Left colon (tissue), 2 donors: Measurements from ENCODE around the gene TIAM2. TPM values are rescaled to one million over a fixed set of nuclear protein-coding genes. Genes with fewer than 3 reads are reported as not detected.
A peak's percentile ranks its signal among the peaks of the same experiment; 100 is the strongest.
"Not testable (repeated sequence)": the region's sequence is repeated elsewhere in the genome, so short reads cannot be mapped to it uniquely, and the experiment has no call there.

ENCODE experiments used
- ATAC-seq: fragments of 200-7000 bp; cut with Tn5 transposase; one replicate; pipeline ENCODE4 v1.9.1; 2020; ENCODE audit warnings: mild to moderate bottlenecking, moderate library complexity
- DNase-seq, 2 donors: peaks; one replicate each; pipeline ENCODE4 v3.0.0-alpha.2; 2020
- intact Hi-C, 2 donors: fragments of 100-400 bp; cut with DNase I in 1 of 2; cut with micrococcal nuclease in 1 of 2; formaldehyde crosslinking; loops; one replicate each; pipeline versions ENCODE4 v1.11.2 to v1.14.0; 2022; cut with DNase I, micrococcal nuclease
- total RNA-seq, 2 donors: library from RNA; stranded (reverse); fragmentation: NEBNext Ultra II Directional; extraction: Animal tissue kit (Norgen Biotek cat#: 25700); gene quantifications; one replicate each; pipeline ENCODE4 v1.2.1, GENCODE V29; 2021
- donor health status: DM: no; HTN: no; CAD: no.
- donor health status: DM: yes; HTN: yes; CAD: no.

Gene TIAM2
- total RNA-seq, 2 donors from 2014 or later = 5.9 to 6.2 TPM

GRCh38 chr6:155197932-155198331 lies 202.8 kb downstream of the TIAM2 start:
- no peak for ATAC-seq
- no peak for DNase-seq
- intact Hi-C loops = no loop called here

GRCh38 chr6:155200012-155200411 lies 204.9 kb downstream of the TIAM2 start:
- intact Hi-C loops = no loop called here

GRCh38 chr6:155201461-155202226 lies 206.5 kb downstream of the TIAM2 start:
- ATAC-seq (peak; percentile 91), DNase-seq (no peak)
- intact Hi-C loops = no loop called here

More at GRCh38 chr6:155200012-155200411, 204.9 kb downstream of the TIAM2 start:
- ATAC-seq (no peak), DNase-seq (no peak)

- DNase-seq (no peak), ATAC-seq (no peak)
- intact Hi-C loops = no loop called here
Observed at GRCh38 chr6:155207223-155207622, 212.1 kb downstream of the TIAM2 start.

- intact Hi-C loops = no loop called here
- no peak for DNase-seq
- ATAC-seq = no peak
Observed at GRCh38 chr6:155212106-155212505, 217.0 kb downstream of the TIAM2 start.

- ATAC-seq (no peak), DNase-seq (no peak)
- intact Hi-C loops = no loop called here
Observed at GRCh38 chr6:155212616-155213380, 217.7 kb downstream of the TIAM2 start.

- ATAC-seq = no peak
- intact Hi-C loops = no loop called here
- DNase-seq = no peak
Observed at GRCh38 chr6:155213611-155214372, 218.7 kb downstream of the TIAM2 start.

GRCh38 chr6:155215906-155216305 lies 220.8 kb downstream of the TIAM2 start:
- ATAC-seq = no peak
- intact Hi-C loops = no loop called here

GRCh38 chr6:155216312-155217046 lies 221.4 kb downstream of the TIAM2 start:
- DNase-seq = no peak
- intact Hi-C loops = no loop called here
- ATAC-seq = no peak

More at GRCh38 chr6:155215906-155216305, 220.8 kb downstream of the TIAM2 start:
- DNase-seq = no peak

GRCh38 chr6:155218711-155219110 lies 223.6 kb downstream of the TIAM2 start:
- intact Hi-C loops, DNase-seq, ATAC-seq: not testable (repeated sequence)

- intact Hi-C loops = no loop called here
- ATAC-seq (no peak), DNase-seq (no peak)
Observed at GRCh38 chr6:155219299-155219698, 224.2 kb downstream of the TIAM2 start.

GRCh38 chr6:155219858-155220301 lies 224.8 kb downstream of the TIAM2 start:
- no peak for DNase-seq

GRCh38 chr6:155221086-155221485 lies 226.0 kb downstream of the TIAM2 start:
- DNase-seq (no peak), ATAC-seq (no peak)

More at GRCh38 chr6:155219858-155220301, 224.8 kb downstream of the TIAM2 start:
- intact Hi-C loops = no loop called here
- no peak for ATAC-seq

GRCh38 chr6:155222506-155222905 lies 227.4 kb downstream of the TIAM2 start:
- intact Hi-C loops = no loop called here
- DNase-seq (no peak), ATAC-seq (no peak)

More at GRCh38 chr6:155221086-155221485, 226.0 kb downstream of the TIAM2 start:
- intact Hi-C loops = no loop called here

- no peak for ATAC-seq
- DNase-seq = no peak
- intact Hi-C loops = no loop called here
Observed at GRCh38 chr6:155223646-155224451, 228.7 kb downstream of the TIAM2 start.

GRCh38 chr6:155224618-155225017 lies 229.5 kb downstream of the TIAM2 start:
- DNase-seq (no peak), ATAC-seq (no peak)
- intact Hi-C loops = no loop called here

GRCh38 chr6:155227046-155227445 lies 231.9 kb downstream of the TIAM2 start:
- intact Hi-C loops = no loop called here
- ATAC-seq = no peak

More at GRCh38 chr6:155227046-155227445, 231.9 kb downstream of the TIAM2 start:
- no peak for DNase-seq
